Cortex of kidney (tissue), 1 donor: ENCODE measurements around the gene ACTL8.

ENCODE experiments used
- DNase-seq: peaks from one replicate; lab custom pipeline; 2025; lab: John Stamatoyannopoulos, UW

ACTL8 gene

GRCh38 chr1:17805869-17806684 is 50.9 kb downstream of the ACTL8 start:
- DNase-seq, result no peak

- DNase-seq, result no peak
These were observed 53.7 kb downstream of the ACTL8 start for GRCh38 chr1:17808816-17809215.

- no peak for DNase-seq
These were observed 55.5 kb downstream of the ACTL8 start for GRCh38 chr1:17810668-17811067.

- no peak for DNase-seq
These were observed 61.4 kb downstream of the ACTL8 start for GRCh38 chr1:17816511-17816910.

GRCh38 chr1:17819129-17819802 is 64.1 kb downstream of the ACTL8 start:
- no peak for DNase-seq

- DNase-seq, result no peak
These were observed 65.1 kb downstream of the ACTL8 start for GRCh38 chr1:17820198-17820597.

- DNase-seq, result no peak
These were observed 67.8 kb downstream of the ACTL8 start for GRCh38 chr1:17822741-17823426.

- DNase-seq, result no peak
These were observed 70.4 kb downstream of the ACTL8 start for GRCh38 chr1:17825273-17826164.

GRCh38 chr1:17826165-17826488 is 71.0 kb downstream of the ACTL8 start:
- DNase-seq, result no peak

- no peak for DNase-seq
These were observed 73.9 kb downstream of the ACTL8 start for GRCh38 chr1:17828991-17829390.

- DNase-seq, result no peak
These were observed 74.4 kb downstream of the ACTL8 start for GRCh38 chr1:17829579-17829978.

- DNase-seq, result no peak
These were observed 76.5 kb downstream of the ACTL8 start for GRCh38 chr1:17831597-17831996.

- no peak for DNase-seq
These were observed 78.7 kb downstream of the ACTL8 start for GRCh38 chr1:17833661-17834501.

GRCh38 chr1:17834561-17835100 is 79.5 kb downstream of the ACTL8 start:
- DNase-seq, result no peak

- no peak for DNase-seq
These were observed 82.3 kb downstream of the ACTL8 start for GRCh38 chr1:17837233-17838030.

GRCh38 chr1:17839641-17840196 is 84.6 kb downstream of the ACTL8 start:
- DNase-seq, result no peak

- no peak for DNase-seq
These were observed 86.8 kb downstream of the ACTL8 start for GRCh38 chr1:17841944-17842343.

- DNase-seq, result no peak
These were observed 87.6 kb downstream of the ACTL8 start for GRCh38 chr1:17842686-17843085.

- DNase-seq, result no peak
These were observed 89.2 kb downstream of the ACTL8 start for GRCh38 chr1:17844185-17844826.
